ENCODE results near the gene CLEC5A.

GRCh38 chr7:141945356-141945755, 1.4 kb downstream of the CLEC5A start:
- TF ChIP-seq GATA3 (IDR thresholded peaks at IDR 0.05; ENCODE audit: low read depth, low read length), result no peak
- no peak for TF ChIP-seq GATA2 (IDR thresholded peaks at IDR 0.05; ENCODE audit: low read depth, low read length)
